Natural killer cell (primary cell): ENCODE data around the gene UPP2. TPM values are rescaled to one million over a fixed set of nuclear protein-coding genes. Genes with fewer than 3 reads are reported as not detected.

Experiments used
- ATAC-seq, 3 donors: fragments of 150-1000 bp in 2 of 3; fragments of 200-7000 bp in 1 of 3; cut with Tn5 transposase; 1 replicate in 1 of 3; 2 replicates in 2 of 3; pipeline ENCODE4 v1.10.0; 2021; ENCODE audit warnings: mild to moderate bottlenecking in 2 of 3, moderate library complexity in 2 of 3
- DNase-seq, 2 donors: peaks; one replicate each; pipeline versions ENCODE4 v3.0.0 to v3.0.0-alpha.2; 2013 to 2021; ENCODE audit warnings: mixed read lengths in 1 of 2
- H3K27ac ChIP-seq: one replicate; pipeline ENCODE4 v1.5.1; 2013; ENCODE audit warnings: mild to moderate bottlenecking, low read length
- H3K27me3 ChIP-seq: one replicate; pipeline ENCODE4 v1.6.1; 2013; ENCODE audit warnings: low read length; ENCODE audit not compliant: control insufficient read depth, insufficient read depth
- H3K36me3 ChIP-seq: one replicate; pipeline ENCODE4 v1.6.1; 2013; ENCODE audit warnings: low read length; ENCODE audit not compliant: control insufficient read depth, insufficient read depth
- H3K4me1 ChIP-seq: one replicate; pipeline ENCODE4 v1.6.1; 2013; ENCODE audit warnings: low read length; ENCODE audit not compliant: control insufficient read depth, insufficient read depth
- H3K4me3 ChIP-seq: one replicate; pipeline ENCODE4 v1.5.1; 2013; ENCODE audit warnings: low read length
- H3K9me3 ChIP-seq: one replicate; pipeline ENCODE4 v1.6.1; 2013; ENCODE audit warnings: low read length; ENCODE audit not compliant: control insufficient read depth, insufficient read depth
- H3K27ac Mint-ChIP-seq, 2 donors: one replicate each; pipeline ENCODE4 v1.8.0; 2022; ENCODE audit warnings: mild to moderate bottlenecking in 2 of 2, mixed read lengths in 2 of 2, moderate library complexity in 1 of 2
- H3K27me3 Mint-ChIP-seq, 2 donors: one replicate each; pipeline ENCODE4 v1.8.0; 2022; ENCODE audit warnings: low read depth in 2 of 2, mixed read lengths in 2 of 2
- H3K36me3 Mint-ChIP-seq: one replicate; pipeline ENCODE4 v1.8.0; 2022; ENCODE audit warnings: mixed read lengths
- H3K4me1 Mint-ChIP-seq, 2 donors: one replicate each; pipeline ENCODE4 v1.8.0; 2022; ENCODE audit warnings: mixed read lengths in 2 of 2
- H3K4me3 Mint-ChIP-seq: one replicate; pipeline ENCODE4 v1.8.0; 2022; ENCODE audit warnings: mild to moderate bottlenecking, moderate library complexity, mixed read lengths
- H3K9me3 Mint-ChIP-seq, 2 donors: one replicate each; pipeline ENCODE4 v1.8.0; 2022; ENCODE audit warnings: mixed read lengths in 2 of 2
- WGBS: methylation state at CpG from one replicate; pipeline ENCODE4 v1.1.7; 2013; ENCODE audit warnings: missing lambda C conversion rate; ENCODE audit not compliant: insufficient coverage; 5-methylcytosine and 5-hydroxymethylcytosine counted together
- intact Hi-C: fragments of 100-400 bp; cut with micrococcal nuclease; formaldehyde crosslinking; loops from one replicate; pipeline ENCODE4 v1.14.2; 2022
- total RNA-seq, 4 donors: library from RNA; stranded (reverse); fragments of 120-200 nt in 1 of 4; gene quantifications; one replicate each; pipeline versions ENCODE4 v1.2.3 to v1.2.4, GENCODE V29; 2013 to 2022
- TF ChIP-seq, protein P1 (sequence below): fragments of 200-600 bp; IDR thresholded peaks from one replicate; pipeline ENCODE4 v1.8.0; 2022; ENCODE audit warnings: antibody characterized with exemption

UPP2 gene
- total RNA-seq, 3 donors from 2014 or later (not counting 1 experiment from before 2014, with no cell fraction given): not detected

DNA sequence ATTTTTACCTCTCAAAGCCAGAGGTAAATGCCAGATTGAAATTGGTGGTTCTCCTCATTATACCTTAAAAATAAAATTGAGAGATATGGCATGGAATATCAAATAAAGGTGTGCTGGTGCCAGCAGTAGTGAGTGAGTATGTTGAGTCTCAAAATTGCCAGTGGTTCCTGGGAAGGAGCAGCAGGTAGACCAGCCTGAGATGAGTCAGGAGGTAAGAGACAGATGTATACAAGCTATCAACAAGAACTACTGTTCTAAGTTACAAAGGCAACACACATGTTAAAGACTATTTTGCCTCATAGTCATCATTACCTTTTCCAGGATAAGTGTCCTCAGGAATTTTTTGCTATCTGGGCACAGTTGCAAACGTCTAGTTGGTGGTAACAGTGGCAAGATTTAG is 1.3 kb upstream of the UPP2 start:
- Histone ChIP-seq H3K27ac (no peak overlapping the region), H3K4me1 (no peaks in the 10 kb centered on the region), H3K36me3 (no peaks in the 10 kb centered on the region), H3K4me3 (no peak overlapping the region), H3K27me3 (no peaks in the 10 kb centered on the region), H3K9me3 (no peaks in the 10 kb centered on the region)
- no CpG with 5 or more reads among the region's 1 CpG for whole genome bisulfite sequencing
- Mint-ChIP-seq H3K4me3 (no peak overlapping the region), H3K27me3 (no peaks in the 10 kb centered on the region), H3K9me3 (no peaks in the 10 kb centered on the region), H3K36me3 (no peaks in the 10 kb centered on the region), H3K4me1 (no peaks in the 10 kb centered on the region), H3K27ac (no peak overlapping the region)
- ATAC-seq (no peak), DNase-seq (no peak)
- TF ChIP-seq, protein P1, sequence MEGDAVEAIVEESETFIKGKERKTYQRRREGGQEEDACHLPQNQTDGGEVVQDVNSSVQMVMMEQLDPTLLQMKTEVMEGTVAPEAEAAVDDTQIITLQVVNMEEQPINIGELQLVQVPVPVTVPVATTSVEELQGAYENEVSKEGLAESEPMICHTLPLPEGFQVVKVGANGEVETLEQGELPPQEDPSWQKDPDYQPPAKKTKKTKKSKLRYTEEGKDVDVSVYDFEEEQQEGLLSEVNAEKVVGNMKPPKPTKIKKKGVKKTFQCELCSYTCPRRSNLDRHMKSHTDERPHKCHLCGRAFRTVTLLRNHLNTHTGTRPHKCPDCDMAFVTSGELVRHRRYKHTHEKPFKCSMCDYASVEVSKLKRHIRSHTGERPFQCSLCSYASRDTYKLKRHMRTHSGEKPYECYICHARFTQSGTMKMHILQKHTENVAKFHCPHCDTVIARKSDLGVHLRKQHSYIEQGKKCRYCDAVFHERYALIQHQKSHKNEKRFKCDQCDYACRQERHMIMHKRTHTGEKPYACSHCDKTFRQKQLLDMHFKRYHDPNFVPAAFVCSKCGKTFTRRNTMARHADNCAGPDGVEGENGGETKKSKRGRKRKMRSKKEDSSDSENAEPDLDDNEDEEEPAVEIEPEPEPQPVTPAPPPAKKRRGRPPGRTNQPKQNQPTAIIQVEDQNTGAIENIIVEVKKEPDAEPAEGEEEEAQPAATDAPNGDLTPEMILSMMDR: no peak
- intact Hi-C loops: no loop called here

DNA sequence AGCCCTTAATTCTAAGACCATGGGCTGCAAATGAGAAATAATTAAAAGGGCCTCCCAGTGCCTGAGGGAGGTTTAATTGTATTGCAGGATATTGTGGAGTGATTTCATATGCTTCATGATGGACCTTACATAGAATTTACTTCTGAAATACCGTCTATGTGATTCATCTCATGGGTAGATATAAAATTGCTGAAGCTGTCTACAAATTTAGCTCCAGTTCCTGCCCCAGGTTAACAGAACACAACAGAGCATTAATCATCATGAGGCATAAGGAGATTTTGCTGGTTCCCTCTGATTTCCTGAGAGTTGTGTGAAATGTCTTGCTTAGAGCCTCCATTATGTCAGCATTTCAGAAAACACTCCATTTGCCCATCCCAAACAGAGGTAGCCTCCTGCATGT is 770 bp downstream of the UPP2 start:
- Mint-ChIP-seq H3K9me3 (no peaks in the 10 kb centered on the region), H3K36me3 (no peaks in the 10 kb centered on the region), H3K27ac (no peak overlapping the region), H3K27me3 (no peaks in the 10 kb centered on the region), H3K4me1 (no peaks in the 10 kb centered on the region), H3K4me3 (no peak overlapping the region)
- intact Hi-C loops: no loop called here
- Histone ChIP-seq H3K36me3 (no peaks in the 10 kb centered on the region), H3K4me3 (no peak overlapping the region), H3K27ac (no peak overlapping the region), H3K4me1 (no peaks in the 10 kb centered on the region), H3K27me3 (no peaks in the 10 kb centered on the region), H3K9me3 (no peaks in the 10 kb centered on the region)
- ATAC-seq: no peak
- TF ChIP-seq, protein P1: no peak
- WGBS: 75% methylated on average over 1 of the region's 1 CpG
- no peak for DNase-seq

DNA sequence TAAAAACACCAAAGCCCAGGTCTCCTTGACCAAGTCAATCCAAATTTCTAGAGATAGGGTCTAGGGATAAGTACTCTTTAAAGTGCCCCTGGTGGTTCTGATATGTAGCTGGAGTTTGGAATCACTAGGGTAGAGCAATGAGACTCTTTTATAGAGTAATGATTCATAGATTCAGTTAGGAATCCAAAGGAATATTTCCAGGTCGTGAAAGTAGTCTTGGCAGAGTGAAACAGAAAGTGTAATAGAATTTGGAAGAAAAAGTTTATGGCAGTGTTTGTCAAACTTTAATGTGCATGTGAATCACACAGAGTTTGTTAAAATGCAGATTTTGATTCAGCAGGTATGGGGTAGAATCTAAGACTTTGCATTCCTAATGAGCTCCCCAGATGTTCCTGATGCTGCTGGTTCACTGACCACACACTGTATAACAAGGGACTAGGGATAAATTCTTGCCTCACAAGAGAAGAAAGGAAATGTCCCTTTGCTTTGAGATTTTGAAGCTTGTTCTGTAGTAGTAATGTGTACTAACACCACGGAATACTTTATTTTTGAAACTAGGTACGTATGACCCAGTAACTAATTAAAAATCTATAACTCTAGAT is 1.8 kb downstream of the UPP2 start:
- no peak overlapping the region for H3K4me3 Mint-ChIP-seq
- Histone ChIP-seq H3K4me3 (no peak overlapping the region), H3K36me3 (no peaks in the 10 kb centered on the region), H3K9me3 (no peaks in the 10 kb centered on the region), H3K27me3 (no peaks in the 10 kb centered on the region), H3K4me1 (no peaks in the 10 kb centered on the region), H3K27ac (no peak overlapping the region)
- WGBS: 88% methylated on average over 1 of the region's 3 CpGs
- no peaks in the 10 kb centered on the region for H3K9me3 Mint-ChIP-seq
- H3K27me3 Mint-ChIP-seq: no peaks in the 10 kb centered on the region
- no peak overlapping the region for H3K27ac Mint-ChIP-seq
- H3K36me3 Mint-ChIP-seq: no peaks in the 10 kb centered on the region
- TF ChIP-seq, protein P1: no peak
- DNase-seq: no peak
- no peaks in the 10 kb centered on the region for H3K4me1 Mint-ChIP-seq
- no peak for ATAC-seq
- intact Hi-C loops: no loop called here

DNA sequence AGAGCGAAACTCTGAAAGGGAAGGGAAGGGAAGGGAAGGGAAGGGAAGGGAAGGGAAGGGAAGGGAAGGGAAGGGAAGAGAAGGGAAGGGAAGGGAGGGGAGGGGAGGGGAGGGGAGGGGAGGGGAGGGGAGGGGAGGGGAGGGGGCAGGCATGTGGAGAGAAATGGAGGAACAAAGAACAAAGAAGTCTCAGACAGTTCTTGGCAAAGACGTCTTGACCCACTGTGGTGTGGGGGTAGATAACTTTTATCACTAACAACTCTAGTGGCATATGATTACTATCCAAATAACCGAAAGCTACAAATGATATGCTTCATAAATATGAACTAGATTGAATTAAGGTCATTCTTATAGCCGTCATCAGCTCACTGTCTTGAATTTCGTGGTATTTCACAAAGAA is 3.2 kb downstream of the UPP2 start:
- H3K4me1 Mint-ChIP-seq: no peaks in the 10 kb centered on the region
- TF ChIP-seq, protein P1: no peak
- Histone ChIP-seq H3K4me3 (no peak overlapping the region), H3K27me3 (no peaks in the 10 kb centered on the region), H3K36me3 (no peaks in the 10 kb centered on the region), H3K9me3 (no peaks in the 10 kb centered on the region), H3K27ac (no peak overlapping the region), H3K4me1 (no peaks in the 10 kb centered on the region)
- H3K4me3 Mint-ChIP-seq: no peak overlapping the region
- H3K9me3 Mint-ChIP-seq: no peaks in the 10 kb centered on the region
- no peaks in the 10 kb centered on the region for H3K27me3 Mint-ChIP-seq
- H3K36me3 Mint-ChIP-seq: no peaks in the 10 kb centered on the region
- ATAC-seq (no peak), DNase-seq (no peak)
- intact Hi-C loops: no loop called here
- H3K27ac Mint-ChIP-seq: no peak overlapping the region
- 80% methylated on average over 2 of the region's 5 CpGs for WGBS
